CD4-positive, alpha-beta T cell treated with Interleukin-6 for 4 hours (primary cell): Measurements from ENCODE around the gene RNPEPL1.

ENCODE experiments used
- DNase-seq: peaks from one replicate; pipeline ENCODE4 v3.0.0-alpha.2; 2020; ENCODE audit warnings: mixed read lengths

RNPEPL1 gene

GRCh38 chr2:240566203-240567136 lies 1.8 kb upstream of the RNPEPL1 start:
- DNase-seq: peak; percentile 98

GRCh38 chr2:240567137-240567871 lies 980 bp upstream of the RNPEPL1 start:
- peak; percentile 72 for DNase-seq

GRCh38 chr2:240568678-240569522 lies 616 bp downstream of the RNPEPL1 start:
- DNase-seq: peak; percentile 75

GRCh38 chr2:240569523-240569997 lies 1.3 kb downstream of the RNPEPL1 start:
- DNase-seq: no peak

GRCh38 chr2:240569998-240570530 lies 1.8 kb downstream of the RNPEPL1 start:
- no peak for DNase-seq

- no peak for DNase-seq
Observed at GRCh38 chr2:240570531-240571313, 2.4 kb downstream of the RNPEPL1 start.

GRCh38 chr2:240571314-240571973 lies 3.2 kb downstream of the RNPEPL1 start:
- no peak for DNase-seq

GRCh38 chr2:240572141-240573031 lies 4.1 kb downstream of the RNPEPL1 start:
- DNase-seq: no peak

- DNase-seq: no peak
Observed at GRCh38 chr2:240573071-240573515, 4.8 kb downstream of the RNPEPL1 start.

GRCh38 chr2:240573516-240574385 lies 5.5 kb downstream of the RNPEPL1 start:
- no peak for DNase-seq

GRCh38 chr2:240574386-240575100 lies 6.3 kb downstream of the RNPEPL1 start:
- no peak for DNase-seq

- DNase-seq: no peak
Observed at GRCh38 chr2:240575101-240575965, 7.0 kb downstream of the RNPEPL1 start.

GRCh38 chr2:240576036-240576435 lies 7.8 kb downstream of the RNPEPL1 start:
- DNase-seq: no peak

GRCh38 chr2:240576436-240577205 lies 8.3 kb downstream of the RNPEPL1 start:
- no peak for DNase-seq

GRCh38 chr2:240577281-240578109 lies 9.2 kb downstream of the RNPEPL1 start:
- no peak for DNase-seq

- DNase-seq: no peak
Observed at GRCh38 chr2:240578110-240578450, 9.8 kb downstream of the RNPEPL1 start.
